MM.1S (cell line): ENCODE data around the gene TEX36.

Source experiments
- DNase-seq: peaks from one replicate; pipeline ENCODE4 v3.0.0-alpha.2; 2015
- H2AFZ ChIP-seq: fragments of 300-600 bp; sonication (generic); 2 replicates; pipeline ENCODE4 v1.6.0; 2016; ENCODE audit warnings: antibody characterized with exemption, low read length
- H3F3A ChIP-seq: fragments of 300-600 bp; sonication (generic); 2 replicates; pipeline ENCODE4 v1.6.1; 2016; ENCODE audit warnings: mild to moderate bottlenecking, antibody characterized with exemption, low read length, moderate library complexity, mixed read lengths; ENCODE audit not compliant: insufficient read depth
- H3K27ac ChIP-seq: fragments of 300-600 bp; sonication (generic); 2 replicates; pipeline ENCODE4 v1.5.1; 2016; ENCODE audit warnings: mild to moderate bottlenecking, low read length
- H3K27me3 ChIP-seq: fragments of 300-600 bp; sonication (generic); replicated peaks from 2 replicates; pipeline ENCODE4 v1.6.0; 2016; ENCODE audit warnings: low read length; ENCODE audit not compliant: insufficient read depth
- H3K36me3 ChIP-seq: fragments of 300-600 bp; sonication (generic); replicated peaks from 2 replicates; pipeline ENCODE4 v1.6.1; 2016; ENCODE audit warnings: mild to moderate bottlenecking, low read length, mixed read lengths; ENCODE audit not compliant: insufficient read depth
- H3K4me1 ChIP-seq: fragments of 300-600 bp; sonication (generic); 2 replicates; pipeline ENCODE4 v1.6.1; 2016; ENCODE audit warnings: low read length, mixed read lengths
- H3K4me2 ChIP-seq: fragments of 300-600 bp; sonication (generic); 2 replicates; pipeline ENCODE4 v1.6.0; 2016; ENCODE audit warnings: low read depth, low read length
- H3K4me3 ChIP-seq: fragments of 300-600 bp; sonication (generic); 2 replicates; pipeline ENCODE4 v1.5.1; 2016; ENCODE audit warnings: low read length, mixed read lengths
- H3K79me2 ChIP-seq: fragments of 300-600 bp; sonication (generic); 2 replicates; pipeline ENCODE4 v1.6.1; 2016; ENCODE audit warnings: mixed run types, low read length, mixed read lengths
- H3K9ac ChIP-seq: fragments of 300-600 bp; sonication (generic); 2 replicates; pipeline ENCODE4 v1.6.1; 2016; ENCODE audit warnings: low read length, mixed read lengths
- H3K9me2 ChIP-seq: fragments of 300-600 bp; sonication (generic); replicated peaks from 2 replicates; pipeline ENCODE4 v1.6.1; 2016; ENCODE audit warnings: mild to moderate bottlenecking, low read length, mixed read lengths; ENCODE audit not compliant: insufficient read depth
- H3K9me3 ChIP-seq: fragments of 300-600 bp; sonication (generic); replicated peaks from 2 replicates; pipeline ENCODE4 v1.6.1; 2016; ENCODE audit warnings: mild to moderate bottlenecking, low read length, mixed read lengths; ENCODE audit not compliant: insufficient read depth
- H4K20me1 ChIP-seq: fragments of 300-600 bp; sonication (generic); 2 replicates; pipeline ENCODE4 v1.6.1; 2016; ENCODE audit warnings: mild to moderate bottlenecking, low read length, moderate library complexity, mixed read lengths; ENCODE audit not compliant: insufficient read depth
- CTCF ChIP-seq: fragments of 300-600 bp; sonication (generic); IDR thresholded peaks from 2 replicates; pipeline ENCODE4 v1.5.1; 2016; ENCODE audit warnings: antibody characterized with exemption, low read length, mixed read lengths
- EZH2 ChIP-seq: fragments of 300-600 bp; sonication (generic); optimal IDR thresholded peaks from 2 replicates; pipeline ENCODE3; 2017; ENCODE audit warnings: low read depth, mild to moderate bottlenecking, antibody characterized with exemption, low read length, mixed read lengths
- EZH2phosphoT487 ChIP-seq: fragments of 300-600 bp; sonication (generic); IDR thresholded peaks from 2 replicates; pipeline ENCODE4 v1.6.1; 2018; ENCODE audit warnings: antibody characterized with exemption, low read length

The TEX36 gene

GRCh38 chr10:125683063-125683462 lies at the start of gene TEX36:
Gene TEX36 (minus strand): TSS chr10:125683163. CDS start chr10:125682989, 174 bp downstream.
- H3K27me3 ChIP-seq: no peaks in the 10 kb centered on the region; the same call in 1 of the 2 replicates
- TF ChIP-seq CTCF (no peak), EZH2phosphoT487 (no peak), EZH2 (no peak)
- no peaks in the 10 kb centered on the region for H3K9me3 ChIP-seq
- H3K9me2 ChIP-seq: no peaks in the 10 kb centered on the region
- H3K36me3 ChIP-seq: no peaks in the 10 kb centered on the region
- no peak within 1 kb of the TSS for H3K4me3 ChIP-seq
- no peak within 1 kb of the TSS for H3K4me2 ChIP-seq
- DNase-seq: no peak
- no peaks in the 10 kb centered on the region for H3F3A ChIP-seq
- no peaks in the 10 kb centered on the region for H3K79me2 ChIP-seq
- H2AFZ ChIP-seq: no peak within 1 kb of the TSS
- H3K9ac ChIP-seq: no peak within 1 kb of the TSS
- H3K27ac ChIP-seq: no peak within 1 kb of the TSS
- H3K4me1 ChIP-seq: no peaks in the 10 kb centered on the region
- H4K20me1 ChIP-seq: no peaks in the 10 kb centered on the region

GRCh38 chr10:125727436-125727835 lies 44.5 kb upstream of the TEX36 start:
- H3K4me2 ChIP-seq: no peak overlapping the region
- no peaks in the 10 kb centered on the region for H3K9me2 ChIP-seq
- no peaks in the 10 kb centered on the region for H4K20me1 ChIP-seq
- H3K9ac ChIP-seq: no peak overlapping the region
- H3K27me3 ChIP-seq: no peaks in the 10 kb centered on the region
- H2AFZ ChIP-seq: no peak overlapping the region
- no peak overlapping the region for H3K4me3 ChIP-seq
- no peak overlapping the region for H3K27ac ChIP-seq
- no peak for TF ChIP-seq CTCF
- no peak for TF ChIP-seq EZH2
- TF ChIP-seq EZH2phosphoT487: no peak
- H3K36me3 ChIP-seq: peaks cover 50% of the 10 kb centered on the region
- no peaks in the 10 kb centered on the region for H3F3A ChIP-seq
- peaks cover 15% of the 10 kb centered on the region for H3K4me1 ChIP-seq
- no peaks in the 10 kb centered on the region for H3K9me3 ChIP-seq
- H3K79me2 ChIP-seq: peaks cover 56% of the 10 kb centered on the region
- DNase-seq: no peak

GRCh38 chr10:125726914-125727313 lies 44.0 kb upstream of the TEX36 start:
- Histone ChIP-seq H2AFZ (no peak overlapping the region), H3F3A (no peaks in the 10 kb centered on the region), H4K20me1 (no peaks in the 10 kb centered on the region), H3K9me2 (no peaks in the 10 kb centered on the region), H3K79me2 (peaks cover 61% of the 10 kb centered on the region), H3K27me3 (no peaks in the 10 kb centered on the region), H3K9ac (no peak overlapping the region), H3K4me2 (no peak overlapping the region), H3K4me3 (no peak overlapping the region), H3K9me3 (no peaks in the 10 kb centered on the region), H3K4me1 (peaks cover 19% of the 10 kb centered on the region), H3K27ac (no peak overlapping the region), H3K36me3 (peaks cover 50% of the 10 kb centered on the region)
- TF ChIP-seq EZH2 (no peak), EZH2phosphoT487 (no peak), CTCF (no peak)
- DNase-seq: no peak
